Measurements from ENCODE around the gene ASTN2. TPM values are rescaled to one million over a fixed set of nuclear protein-coding genes. Genes with fewer than 3 reads are reported as not detected.
A peak's percentile ranks its signal among the peaks of the same experiment; 100 is the strongest.

The ASTN2 gene
- total and polyA plus RNA-seq, 2 experiments from 2014 or later = 7.0 to 24.6 TPM

GRCh38 chr9:116990592-116990991, 424.3 kb downstream of the ASTN2 start:
- Histone ChIP-seq H3K4me1 (ENCODE audit: insufficient read depth) (peaks cover 31% of the 10 kb centered on the region), H3F3A (replicated peaks; ENCODE audit: low read depth) (no peaks in the 10 kb centered on the region), H4K20me1 (replicated peaks; ENCODE audit: insufficient read depth) (no peaks in the 10 kb centered on the region; the same call in 1 of the 2 replicates), H3K36me3 (ENCODE audit: insufficient read depth) (no peaks in the 10 kb centered on the region), H3K79me2 (replicated peaks; ENCODE audit: insufficient read depth) (no peaks in the 10 kb centered on the region), H2AFZ (no peak overlapping the region), H3K27ac (ENCODE audit: low read depth) (peak overlapping the region; percentile 39; the same call in 1 of the 2 replicates), H3K9me2 (ENCODE audit: insufficient read depth) (peaks cover 5% of the 10 kb centered on the region; the same call in 1 of the 2 replicates), H3K4me2 (peak overlapping the region; percentile 8; the same call in 1 of the 2 replicates), H3K4me3 (no peak overlapping the region), H3K27me3 (ENCODE audit: insufficient read depth) (no peaks in the 10 kb centered on the region)
- no peaks in the 10 kb centered on the region for H3K27me3 Mint-ChIP-seq (ENCODE audit: insufficient read depth, low read depth, poor library complexity)
- ATAC-seq = no peak
- DNase-seq (ENCODE audit: low spot score) = no peak
- TF ChIP-seq CREB1 (CRISPR knock-in tag; IDR thresholded peaks at IDR 0.05; ENCODE audit: low read depth) (no peak), ZNF462 (CRISPR knock-in tag; IDR thresholded peaks at IDR 0.05) (no peak), STAT1 (IDR thresholded peaks at IDR 0.05; ENCODE audit: unreplicated experiment) (no peak), JUNB (IDR thresholded peaks at IDR 0.05; ENCODE audit: unreplicated experiment) (no peak), EZH2phosphoT487 (IDR thresholded peaks at IDR 0.05; ENCODE audit: unreplicated experiment) (no peak), POLR2AphosphoS5 (IDR thresholded peaks at IDR 0.05; ENCODE audit: low read depth) (no peak), NANOG (IDR thresholded peaks at IDR 0.05; ENCODE audit: borderline replicate concordance) (no peak), ETS1 (IDR thresholded peaks at IDR 0.05) (no peak), ZNF114 (CRISPR knock-in tag; IDR thresholded peaks at IDR 0.05) (no peak), EZH2 (IDR thresholded peaks at IDR 0.05; ENCODE audit: low read depth, unreplicated experiment) (no peak)
- TF ChIP-seq, protein P1, sequence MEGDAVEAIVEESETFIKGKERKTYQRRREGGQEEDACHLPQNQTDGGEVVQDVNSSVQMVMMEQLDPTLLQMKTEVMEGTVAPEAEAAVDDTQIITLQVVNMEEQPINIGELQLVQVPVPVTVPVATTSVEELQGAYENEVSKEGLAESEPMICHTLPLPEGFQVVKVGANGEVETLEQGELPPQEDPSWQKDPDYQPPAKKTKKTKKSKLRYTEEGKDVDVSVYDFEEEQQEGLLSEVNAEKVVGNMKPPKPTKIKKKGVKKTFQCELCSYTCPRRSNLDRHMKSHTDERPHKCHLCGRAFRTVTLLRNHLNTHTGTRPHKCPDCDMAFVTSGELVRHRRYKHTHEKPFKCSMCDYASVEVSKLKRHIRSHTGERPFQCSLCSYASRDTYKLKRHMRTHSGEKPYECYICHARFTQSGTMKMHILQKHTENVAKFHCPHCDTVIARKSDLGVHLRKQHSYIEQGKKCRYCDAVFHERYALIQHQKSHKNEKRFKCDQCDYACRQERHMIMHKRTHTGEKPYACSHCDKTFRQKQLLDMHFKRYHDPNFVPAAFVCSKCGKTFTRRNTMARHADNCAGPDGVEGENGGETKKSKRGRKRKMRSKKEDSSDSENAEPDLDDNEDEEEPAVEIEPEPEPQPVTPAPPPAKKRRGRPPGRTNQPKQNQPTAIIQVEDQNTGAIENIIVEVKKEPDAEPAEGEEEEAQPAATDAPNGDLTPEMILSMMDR (conservative IDR thresholded peaks at IDR 0.05; ENCODE audit: low read depth in 2 of 2) = no peak
- TF ChIP-seq, protein P2, sequence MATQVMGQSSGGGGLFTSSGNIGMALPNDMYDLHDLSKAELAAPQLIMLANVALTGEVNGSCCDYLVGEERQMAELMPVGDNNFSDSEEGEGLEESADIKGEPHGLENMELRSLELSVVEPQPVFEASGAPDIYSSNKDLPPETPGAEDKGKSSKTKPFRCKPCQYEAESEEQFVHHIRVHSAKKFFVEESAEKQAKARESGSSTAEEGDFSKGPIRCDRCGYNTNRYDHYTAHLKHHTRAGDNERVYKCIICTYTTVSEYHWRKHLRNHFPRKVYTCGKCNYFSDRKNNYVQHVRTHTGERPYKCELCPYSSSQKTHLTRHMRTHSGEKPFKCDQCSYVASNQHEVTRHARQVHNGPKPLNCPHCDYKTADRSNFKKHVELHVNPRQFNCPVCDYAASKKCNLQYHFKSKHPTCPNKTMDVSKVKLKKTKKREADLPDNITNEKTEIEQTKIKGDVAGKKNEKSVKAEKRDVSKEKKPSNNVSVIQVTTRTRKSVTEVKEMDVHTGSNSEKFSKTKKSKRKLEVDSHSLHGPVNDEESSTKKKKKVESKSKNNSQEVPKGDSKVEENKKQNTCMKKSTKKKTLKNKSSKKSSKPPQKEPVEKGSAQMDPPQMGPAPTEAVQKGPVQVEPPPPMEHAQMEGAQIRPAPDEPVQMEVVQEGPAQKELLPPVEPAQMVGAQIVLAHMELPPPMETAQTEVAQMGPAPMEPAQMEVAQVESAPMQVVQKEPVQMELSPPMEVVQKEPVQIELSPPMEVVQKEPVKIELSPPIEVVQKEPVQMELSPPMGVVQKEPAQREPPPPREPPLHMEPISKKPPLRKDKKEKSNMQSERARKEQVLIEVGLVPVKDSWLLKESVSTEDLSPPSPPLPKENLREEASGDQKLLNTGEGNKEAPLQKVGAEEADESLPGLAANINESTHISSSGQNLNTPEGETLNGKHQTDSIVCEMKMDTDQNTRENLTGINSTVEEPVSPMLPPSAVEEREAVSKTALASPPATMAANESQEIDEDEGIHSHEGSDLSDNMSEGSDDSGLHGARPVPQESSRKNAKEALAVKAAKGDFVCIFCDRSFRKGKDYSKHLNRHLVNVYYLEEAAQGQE (IDR thresholded peaks at IDR 0.05; ENCODE audit: unreplicated experiment) = no peak
- H3K27ac Mint-ChIP-seq = no peak overlapping the region
- H3K36me3 Mint-ChIP-seq (ENCODE audit: low read depth) = no peaks in the 10 kb centered on the region
- peaks cover 26% of the 10 kb centered on the region for H3K4me1 Mint-ChIP-seq
- no peaks in the 10 kb centered on the region; the same call in 2 of the 3 replicates for H3K9me3 Mint-ChIP-seq
- no peak overlapping the region for H3K4me3 Mint-ChIP-seq

All from GM23338 (cell line).